ENCODE results near the gene ZDHHC14.

ZDHHC14 gene

DNA sequence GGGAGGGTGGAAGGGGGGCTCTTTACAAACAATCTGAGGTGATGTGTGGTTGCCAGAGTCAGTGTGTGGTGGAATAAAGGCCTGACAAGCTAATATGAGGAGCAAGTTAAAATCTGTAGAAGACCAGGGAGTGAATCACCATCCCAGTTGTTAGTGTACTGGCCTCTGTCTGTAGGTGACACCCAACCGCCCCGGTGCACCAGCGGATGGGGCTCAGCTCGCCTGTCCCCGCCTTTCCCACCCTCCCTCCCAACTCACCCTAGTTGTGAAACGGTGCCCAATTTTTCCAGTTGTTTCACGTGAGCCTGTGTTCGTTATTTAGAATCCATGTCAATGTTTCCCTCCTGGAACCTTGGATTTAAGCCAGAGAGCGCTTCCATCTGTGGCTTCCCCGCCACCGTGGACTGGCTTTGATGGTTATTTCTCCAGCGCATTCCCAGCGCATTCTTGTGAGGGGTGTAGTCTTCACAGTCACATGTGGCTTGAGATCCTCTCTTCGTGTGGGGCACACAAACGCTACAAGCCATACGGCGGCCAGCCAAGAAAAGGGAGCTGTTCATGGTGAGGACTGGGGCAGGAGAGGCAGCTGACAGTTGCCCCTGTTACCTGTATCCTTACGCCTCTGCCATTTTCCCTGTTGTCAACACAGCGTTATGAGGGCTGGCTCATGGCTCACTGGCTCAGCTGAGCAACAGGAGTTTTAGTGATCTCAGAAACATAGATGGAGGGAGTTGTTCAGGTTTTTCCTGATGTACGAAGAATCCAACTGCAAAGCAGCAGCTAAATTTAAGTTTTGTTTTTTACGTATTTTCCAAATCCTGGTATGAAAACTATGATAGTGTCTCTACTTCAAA, 137.6 kb downstream of the ZDHHC14 start:
- no peak for DNase-seq (ENCODE audit: low spot score)

- DNase-seq (ENCODE audit: low spot score), result no peak
These were observed 138.5 kb downstream of the ZDHHC14 start for GRCh38 chr6:157519255-157520116.

DNA sequence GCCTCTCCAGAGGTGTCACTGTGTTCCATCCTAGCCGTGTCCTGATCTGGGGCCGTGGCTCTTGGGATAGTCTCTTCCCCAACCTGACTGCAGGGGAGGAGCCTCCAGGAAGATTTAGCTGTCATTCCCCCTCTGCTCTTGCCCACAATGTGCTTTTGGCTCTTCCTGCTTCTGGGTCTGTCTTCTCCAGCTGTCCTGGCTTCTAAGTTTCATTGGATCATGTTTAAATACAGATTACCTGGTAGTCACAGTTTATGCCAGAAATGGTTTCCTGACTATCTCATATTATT, 139.1 kb downstream of the ZDHHC14 start:
- no peak for DNase-seq (ENCODE audit: low spot score)

GRCh38 chr6:157520596-157521361, 139.8 kb downstream of the ZDHHC14 start:
- DNase-seq (ENCODE audit: low spot score), result no peak

GRCh38 chr6:157521362-157522335, 140.7 kb downstream of the ZDHHC14 start:
- peak; percentile 11 for DNase-seq (ENCODE audit: low spot score)

- DNase-seq (ENCODE audit: low spot score), result no peak
These were observed 141.5 kb downstream of the ZDHHC14 start for GRCh38 chr6:157522472-157522871.

DNA sequence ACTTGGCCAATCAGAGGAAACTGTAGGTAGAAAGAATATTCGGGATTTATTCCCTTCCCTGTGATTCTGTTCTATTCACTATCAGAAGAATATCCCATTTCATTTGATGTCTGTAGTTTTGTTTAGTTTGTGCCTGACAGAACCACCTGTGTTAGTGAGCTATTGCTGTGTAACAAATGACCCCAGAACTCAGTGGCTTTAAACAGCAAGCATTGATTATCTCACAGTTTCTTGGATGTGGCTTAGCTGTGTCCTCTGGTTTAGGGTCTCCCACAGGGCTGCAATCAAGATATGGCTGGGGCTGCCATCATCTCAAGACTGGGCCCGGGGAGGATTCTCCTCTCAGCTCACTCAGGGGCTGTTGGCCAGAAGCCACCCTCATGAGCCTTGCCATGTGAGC, 143.7 kb downstream of the ZDHHC14 start:
- no peak for DNase-seq (ENCODE audit: low spot score)

- DNase-seq (ENCODE audit: low spot score), result no peak
These were observed 144.4 kb downstream of the ZDHHC14 start for GRCh38 chr6:157525292-157525889.

- no peak for DNase-seq (ENCODE audit: low spot score)
These were observed 145.0 kb downstream of the ZDHHC14 start for GRCh38 chr6:157525918-157526425.

GRCh38 chr6:157527471-157527907, 146.5 kb downstream of the ZDHHC14 start:
- peak; percentile 39 for DNase-seq (ENCODE audit: low spot score)

DNA sequence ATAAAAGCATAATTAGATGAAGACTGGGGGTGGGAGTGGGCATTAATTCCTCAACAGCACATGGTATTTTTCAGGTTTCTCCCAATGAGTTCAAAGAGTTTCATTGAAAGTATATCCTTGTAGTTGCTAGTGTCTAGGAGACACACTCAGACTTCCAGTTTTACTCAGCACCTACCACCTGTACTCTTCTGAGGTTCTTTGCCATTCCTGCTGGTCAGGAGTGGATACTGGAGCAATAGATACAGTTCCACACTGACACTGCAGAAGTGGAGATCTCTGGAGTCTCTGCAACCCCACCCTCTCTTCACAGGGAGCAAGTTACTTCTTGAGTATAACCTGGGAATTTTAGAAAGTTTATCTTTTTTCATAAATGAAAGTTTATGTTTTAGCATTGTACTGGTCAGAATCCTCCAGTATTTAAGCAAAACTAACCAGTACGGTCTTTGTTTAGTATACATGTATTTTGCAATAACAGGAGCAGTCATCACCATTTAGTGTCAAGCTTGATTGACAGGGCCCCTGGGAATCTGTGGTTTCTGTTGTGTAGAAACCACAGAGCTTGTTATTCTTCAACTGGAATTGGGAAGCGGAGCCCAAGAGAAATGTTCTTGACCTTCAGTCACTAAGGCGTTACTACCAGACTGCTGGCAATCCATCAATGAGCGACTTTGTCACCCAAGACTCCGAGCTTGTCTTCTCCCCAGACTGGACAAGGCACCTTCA, 148.1 kb downstream of the ZDHHC14 start:
- no peak for DNase-seq (ENCODE audit: low spot score)

- DNase-seq (ENCODE audit: low spot score), result no peak
These were observed 148.7 kb downstream of the ZDHHC14 start for GRCh38 chr6:157529654-157530039.

- DNase-seq (ENCODE audit: low spot score), result no peak
These were observed 149.1 kb downstream of the ZDHHC14 start for GRCh38 chr6:157530126-157530525.

GRCh38 chr6:157530724-157531168, 149.8 kb downstream of the ZDHHC14 start:
- no peak for DNase-seq (ENCODE audit: low spot score)

DNA sequence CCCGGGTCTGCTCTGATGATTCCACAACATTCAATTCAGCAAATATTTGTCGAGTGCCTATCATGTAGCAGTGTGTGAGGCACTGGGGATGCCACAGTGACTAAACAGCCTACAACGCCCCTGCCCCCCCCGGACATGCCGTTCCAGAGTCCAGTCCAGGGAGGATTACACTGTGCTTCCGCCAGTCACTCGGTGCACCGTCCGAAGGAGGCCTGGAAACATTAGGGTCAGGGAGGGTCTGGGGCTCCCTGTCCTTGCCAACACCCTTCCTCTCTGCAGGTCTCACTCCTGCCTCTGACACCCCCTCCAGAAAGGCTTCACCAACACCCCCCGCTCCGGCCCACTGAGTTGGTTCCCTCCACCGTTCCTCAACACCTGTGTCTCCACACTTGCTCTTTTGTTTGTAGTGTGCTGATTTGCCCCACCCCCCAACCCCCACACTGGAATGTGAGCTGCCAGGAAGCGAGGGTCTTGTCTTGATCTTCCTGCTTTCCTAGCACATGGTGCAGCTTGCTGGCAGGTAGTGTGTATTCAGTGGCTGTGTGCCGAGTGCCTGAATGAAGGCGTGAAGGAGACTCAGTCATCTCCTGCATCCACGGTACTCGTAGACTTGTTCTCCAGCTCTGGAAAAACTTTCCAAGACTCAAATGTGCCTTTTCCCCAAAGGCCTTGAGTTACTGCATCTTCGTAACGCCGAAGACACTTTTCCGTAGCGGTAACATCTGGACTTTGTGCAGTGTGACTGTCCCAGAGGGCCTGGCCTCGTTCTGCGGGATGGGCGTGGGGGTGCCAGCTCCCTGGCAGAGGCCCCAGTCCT, 150.4 kb downstream of the ZDHHC14 start:
- no peak for DNase-seq (ENCODE audit: low spot score)

GRCh38 chr6:157531986-157532365, 151.0 kb downstream of the ZDHHC14 start:
- no peak for DNase-seq (ENCODE audit: low spot score)

- DNase-seq (ENCODE audit: low spot score), result no peak
These were observed 152.3 kb downstream of the ZDHHC14 start for GRCh38 chr6:157533048-157533871.
